ENCODE measurements around the gene LMOD2.

LMOD2 gene

DNA sequence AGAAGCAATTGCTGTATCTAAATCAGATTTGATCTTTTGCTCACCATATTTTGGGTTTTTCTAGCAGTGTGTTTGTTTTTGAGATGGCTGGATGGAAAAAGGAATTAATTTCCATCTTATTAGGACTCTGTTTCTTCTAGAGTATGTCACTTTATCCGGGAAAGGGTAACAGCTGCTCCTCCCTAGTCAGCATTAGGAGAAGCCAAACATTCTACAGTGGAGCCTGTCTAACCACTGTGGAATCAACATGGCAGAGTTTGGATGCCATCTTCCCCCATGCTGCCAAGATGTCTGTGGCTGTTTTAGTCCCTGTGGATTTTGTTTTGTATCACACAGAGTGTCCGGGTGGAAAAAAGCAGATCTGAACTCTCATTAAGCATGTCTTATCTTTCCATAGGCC is 16.0 kb upstream of the LMOD2 start:
- no peak for DNase-seq (ENCODE audit: low read depth)

- DNase-seq (ENCODE audit: low read depth): no peak
Measured at GRCh38 chr7:123640583-123640982, 15.1 kb upstream of the LMOD2 start.

- DNase-seq (ENCODE audit: low read depth): no peak
Measured at GRCh38 chr7:123641901-123642300, 13.8 kb upstream of the LMOD2 start.

DNA sequence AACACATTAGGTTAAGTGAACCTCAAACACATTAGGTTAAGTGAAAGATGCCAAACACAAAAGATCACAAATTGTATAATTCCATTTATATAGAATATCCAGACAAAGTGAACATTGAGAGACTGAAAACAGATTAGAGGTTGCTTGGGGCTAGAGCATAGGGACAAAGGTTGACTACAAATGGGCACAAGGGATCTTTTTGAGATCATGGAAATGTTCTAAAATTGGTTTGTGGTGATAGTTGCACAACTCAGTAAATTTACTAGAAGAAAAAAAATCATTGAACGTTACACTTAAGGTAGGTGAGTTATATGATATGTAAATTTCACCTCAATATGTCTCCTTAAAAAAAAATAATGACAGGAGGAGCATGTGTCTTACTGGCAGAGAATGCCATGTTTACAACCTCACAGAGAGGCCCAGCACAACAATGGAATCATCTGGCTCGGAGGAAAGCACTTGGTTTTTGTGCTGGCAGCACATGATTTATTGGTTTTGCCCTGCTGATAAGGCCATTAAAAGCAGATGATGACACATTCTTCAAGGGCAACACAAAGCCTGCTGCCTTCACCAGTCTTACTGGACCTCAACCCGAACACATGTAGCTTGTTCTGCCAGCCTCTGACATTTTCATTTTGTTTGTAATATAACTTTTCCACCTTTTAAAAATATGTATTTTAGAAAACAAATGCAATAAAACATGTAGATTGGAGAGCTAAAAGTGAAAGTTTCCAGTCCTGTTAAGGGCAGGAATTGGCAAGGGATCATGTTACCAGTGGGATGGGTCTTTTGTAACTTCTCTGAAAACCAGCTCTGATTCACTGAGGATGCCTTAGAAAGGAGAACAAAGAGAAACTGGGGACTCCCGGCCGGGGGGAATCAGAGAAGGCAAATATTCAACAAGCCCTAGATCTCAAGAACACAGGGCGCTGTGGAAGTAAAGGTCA is 11.9 kb upstream of the LMOD2 start:
- DNase-seq (ENCODE audit: low read depth): peak; percentile 25

GRCh38 chr7:123645516-123645915 is 10.2 kb upstream of the LMOD2 start:
- no peak for DNase-seq (ENCODE audit: low read depth)

DNA sequence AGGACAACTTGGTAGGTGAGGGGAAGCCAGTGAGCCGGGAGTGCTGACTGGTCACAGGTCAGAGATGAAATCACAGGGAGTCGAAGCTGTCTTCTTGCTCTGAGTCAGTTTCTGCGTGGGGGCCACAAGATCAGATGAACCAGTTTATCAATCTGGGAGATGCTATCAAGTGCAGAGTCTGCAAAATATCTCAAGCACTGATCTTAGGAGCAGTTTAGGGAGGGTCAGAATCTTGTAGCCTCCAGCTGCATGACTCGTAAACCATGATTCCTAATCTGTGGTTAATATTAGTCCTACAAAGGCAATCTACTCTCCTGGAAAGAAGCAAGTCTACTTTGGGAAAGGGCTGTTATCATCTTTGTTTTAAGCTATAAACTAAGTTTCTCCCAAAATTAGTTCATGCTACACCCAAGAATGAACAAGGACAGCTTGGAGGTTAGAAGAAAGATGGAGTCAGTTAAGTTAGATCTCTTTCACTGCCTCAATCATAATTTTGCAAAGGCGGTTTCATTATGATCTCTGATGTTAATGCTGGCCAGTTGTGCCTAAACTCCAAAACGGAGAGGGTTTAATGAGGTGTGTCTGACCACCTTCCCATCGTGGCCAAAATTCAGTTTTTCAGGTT is 8.4 kb upstream of the LMOD2 start:
- DNase-seq (ENCODE audit: low read depth): no peak

- DNase-seq (ENCODE audit: low read depth): no peak
Measured at GRCh38 chr7:123649964-123650363, 5.7 kb upstream of the LMOD2 start.

DNA sequence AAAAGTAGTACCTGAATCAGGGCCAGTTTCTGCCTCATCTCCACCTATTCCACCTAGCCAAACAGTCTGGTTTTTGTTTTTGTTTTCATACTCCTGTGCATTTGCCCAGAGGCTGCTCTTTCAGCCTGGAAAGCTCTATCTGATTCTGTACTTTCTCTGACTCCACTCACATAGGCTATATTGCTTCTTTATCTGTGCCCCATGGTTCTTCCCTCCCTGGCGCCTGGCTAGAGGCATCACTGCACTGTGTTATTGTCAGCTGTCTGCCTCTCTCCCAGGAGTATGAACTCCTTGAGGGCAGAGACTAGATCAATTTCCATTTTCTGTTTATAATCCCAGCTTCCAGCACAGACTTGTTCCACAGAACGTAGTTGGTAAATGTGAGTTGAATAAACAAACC is 5.1 kb upstream of the LMOD2 start:
- no peak for DNase-seq (ENCODE audit: low read depth)

- DNase-seq (ENCODE audit: low read depth): no peak
Measured at GRCh38 chr7:123652406-123652805, 3.3 kb upstream of the LMOD2 start.

DNA sequence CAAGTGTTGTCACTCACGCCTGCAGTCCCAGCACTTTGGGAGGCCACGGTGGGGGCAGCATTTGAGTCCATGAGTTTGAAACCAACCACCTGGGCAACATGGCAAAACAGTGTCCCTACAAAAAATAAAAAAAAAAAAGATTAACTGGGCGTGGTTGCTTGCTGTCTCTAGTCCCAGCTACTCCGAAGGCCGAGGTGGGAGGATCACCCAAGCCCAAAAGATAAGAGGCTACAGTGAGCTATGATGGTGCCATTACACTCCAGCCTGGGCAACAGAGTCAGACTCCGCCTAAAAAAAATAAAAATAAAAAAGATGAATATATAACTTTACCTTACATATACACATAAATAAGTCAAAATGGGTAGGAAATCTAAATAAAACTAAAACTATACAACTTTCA is 2.5 kb upstream of the LMOD2 start:
- no peak for DNase-seq (ENCODE audit: low read depth)

DNA sequence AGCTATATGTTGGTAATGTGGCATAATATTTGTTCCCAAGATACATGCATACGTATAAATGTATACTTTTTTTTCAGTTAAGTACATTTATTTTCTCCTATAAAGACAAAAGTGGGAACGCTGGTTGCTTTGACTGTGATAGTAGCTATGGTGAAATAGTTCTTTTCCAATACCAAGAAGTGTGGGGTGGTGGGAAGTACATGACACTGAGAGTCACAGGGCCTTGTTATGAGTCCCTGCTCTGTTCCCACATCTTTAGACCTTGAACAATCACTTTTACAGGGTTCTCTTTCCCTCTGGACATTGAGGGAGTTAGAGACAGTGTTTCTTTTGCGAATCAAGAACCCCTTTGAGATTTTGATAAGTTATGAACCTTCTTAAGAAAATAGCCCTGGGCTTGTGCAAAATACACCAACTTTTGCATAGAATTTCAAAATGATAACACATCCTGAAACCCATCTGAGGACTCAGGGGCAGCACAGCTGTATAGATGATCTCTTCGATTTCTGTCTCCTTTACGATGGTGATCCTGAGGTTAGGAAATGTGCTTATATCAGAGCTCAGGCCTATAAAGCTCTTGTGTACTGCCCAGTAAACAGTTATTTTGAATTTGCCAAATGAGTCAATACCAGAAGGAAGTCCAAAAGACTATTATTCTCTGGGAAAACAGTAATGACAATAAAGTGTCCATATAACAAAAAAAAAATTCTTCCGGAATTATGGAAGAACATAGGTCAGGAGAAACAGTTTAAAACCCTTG is 1.1 kb downstream of the LMOD2 start:
- DNase-seq (ENCODE audit: low read depth): no peak

- no peak for DNase-seq (ENCODE audit: low read depth)
Measured at GRCh38 chr7:123657304-123657685, 1.6 kb downstream of the LMOD2 start.

DNA sequence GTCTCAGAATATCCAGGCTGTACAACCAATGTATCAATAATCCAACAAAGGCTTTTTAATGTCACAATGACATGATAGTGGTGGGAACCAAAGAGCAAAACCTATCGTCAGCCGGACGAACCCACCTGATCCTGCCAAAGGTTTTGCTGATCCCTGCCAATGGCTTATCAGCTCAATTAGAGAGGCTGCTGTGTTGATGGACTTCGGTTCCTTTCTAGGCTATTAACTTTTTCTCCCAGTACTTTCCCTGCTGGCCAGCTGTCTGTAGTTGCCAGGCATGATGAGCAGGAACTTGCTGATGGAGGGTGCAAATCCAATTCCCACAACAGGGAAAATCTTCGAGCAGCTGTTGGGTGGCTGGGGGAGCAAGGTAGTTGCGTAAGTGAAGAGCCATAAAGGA is 2.4 kb downstream of the LMOD2 start:
- no peak for DNase-seq (ENCODE audit: low read depth)

GRCh38 chr7:123660514-123661354 is 5.1 kb downstream of the LMOD2 start:
- DNase-seq (ENCODE audit: low read depth): no peak

- DNase-seq (ENCODE audit: low read depth): no peak
Measured at GRCh38 chr7:123661765-123662164, 6.1 kb downstream of the LMOD2 start.

GRCh38 chr7:123662293-123662692 is 6.6 kb downstream of the LMOD2 start:
- no peak for DNase-seq (ENCODE audit: low read depth)

DNA sequence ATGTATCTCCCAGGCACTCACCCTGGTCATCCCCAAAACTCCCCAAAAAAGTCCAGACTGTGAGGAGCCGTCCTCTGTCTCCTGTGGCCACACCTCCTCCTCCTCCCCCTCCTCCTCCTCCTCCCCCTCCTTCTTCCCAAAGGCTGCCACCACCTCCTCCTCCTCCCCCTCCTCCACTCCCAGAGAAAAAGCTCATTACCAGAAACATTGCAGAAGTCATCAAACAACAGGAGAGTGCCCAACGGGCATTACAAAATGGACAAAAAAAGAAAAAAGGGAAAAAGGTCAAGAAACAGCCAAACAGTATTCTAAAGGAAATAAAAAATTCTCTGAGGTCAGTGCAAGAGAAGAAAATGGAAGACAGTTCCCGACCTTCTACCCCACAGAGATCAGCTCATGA is 7.1 kb downstream of the LMOD2 start:
- no peak for DNase-seq (ENCODE audit: low read depth)

DNA sequence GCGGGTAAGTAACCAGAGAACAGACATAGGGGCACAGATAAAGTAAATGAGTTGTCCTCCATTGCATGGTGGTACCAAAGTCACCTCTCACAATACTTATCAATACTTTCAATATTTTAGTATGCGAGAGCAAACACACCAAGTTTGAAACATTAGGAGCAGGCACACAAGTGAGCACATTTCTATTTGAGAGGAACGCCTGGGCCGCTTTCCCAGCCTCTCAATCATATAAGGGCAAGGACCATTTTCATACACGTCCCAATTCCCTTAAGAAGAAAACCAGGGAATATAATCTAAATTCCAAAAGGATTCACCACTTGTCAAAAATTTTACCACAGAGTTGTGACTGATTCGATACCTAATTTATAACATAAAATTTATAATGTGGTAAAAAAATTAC is 7.5 kb downstream of the LMOD2 start:
- no peak for DNase-seq (ENCODE audit: low read depth)

DNA sequence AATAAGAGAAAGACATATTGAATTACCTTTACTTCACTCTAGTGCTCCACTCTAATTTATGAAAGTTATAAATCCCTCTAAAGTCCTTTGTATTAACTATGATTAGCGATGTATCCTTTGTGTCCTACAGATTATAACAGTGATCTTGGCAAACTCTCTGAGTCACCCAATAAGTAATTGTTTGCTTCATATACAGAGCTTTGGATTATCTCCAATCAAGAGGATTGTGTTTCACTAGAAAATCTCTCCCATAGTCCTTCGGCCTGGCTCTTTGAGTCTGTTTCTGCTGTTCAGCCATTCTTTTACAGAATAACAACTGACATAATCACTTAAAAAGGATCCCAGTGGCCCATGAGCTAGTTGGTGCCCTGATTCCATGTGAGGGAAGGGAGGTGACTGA is 9.5 kb downstream of the LMOD2 start:
- DNase-seq (ENCODE audit: low read depth): no peak

- DNase-seq (ENCODE audit: low read depth): no peak
Measured at GRCh38 chr7:123665896-123666295, 10.2 kb downstream of the LMOD2 start.

GRCh38 chr7:123666492-123666891 is 10.8 kb downstream of the LMOD2 start:
- DNase-seq (ENCODE audit: low read depth): no peak

DNA sequence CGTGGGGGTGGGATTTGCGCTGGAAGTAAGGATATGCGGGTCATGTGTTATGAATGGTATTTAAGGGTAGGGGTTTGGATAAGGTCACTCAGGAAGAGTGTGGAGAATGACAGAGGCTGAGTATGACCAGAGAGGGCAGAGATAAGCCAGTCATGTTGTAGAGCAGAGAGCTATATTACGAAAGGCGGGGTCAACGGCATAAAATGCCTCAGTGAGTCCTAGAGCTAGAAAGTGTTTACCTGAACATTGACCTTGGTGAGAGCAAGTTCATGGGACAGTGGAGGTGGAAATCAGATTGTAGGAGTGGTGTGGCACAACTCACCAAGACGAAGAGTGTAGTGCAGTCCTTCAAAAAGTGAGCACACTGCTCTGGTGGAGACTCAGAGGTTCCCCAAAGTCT is 13.8 kb downstream of the LMOD2 start:
- DNase-seq (ENCODE audit: low read depth): no peak
